ENCODE results near the gene SCNN1A. TPM values are rescaled to one million over a fixed set of nuclear protein-coding genes. Genes with fewer than 3 reads are reported as not detected.

SCNN1A gene
- total and polyA plus RNA-seq, 2 of the 13 experiments (the other 11 are each of a cell fraction or from before 2014, with no cell fraction given), result 1.5 to 14.6 TPM

DNA sequence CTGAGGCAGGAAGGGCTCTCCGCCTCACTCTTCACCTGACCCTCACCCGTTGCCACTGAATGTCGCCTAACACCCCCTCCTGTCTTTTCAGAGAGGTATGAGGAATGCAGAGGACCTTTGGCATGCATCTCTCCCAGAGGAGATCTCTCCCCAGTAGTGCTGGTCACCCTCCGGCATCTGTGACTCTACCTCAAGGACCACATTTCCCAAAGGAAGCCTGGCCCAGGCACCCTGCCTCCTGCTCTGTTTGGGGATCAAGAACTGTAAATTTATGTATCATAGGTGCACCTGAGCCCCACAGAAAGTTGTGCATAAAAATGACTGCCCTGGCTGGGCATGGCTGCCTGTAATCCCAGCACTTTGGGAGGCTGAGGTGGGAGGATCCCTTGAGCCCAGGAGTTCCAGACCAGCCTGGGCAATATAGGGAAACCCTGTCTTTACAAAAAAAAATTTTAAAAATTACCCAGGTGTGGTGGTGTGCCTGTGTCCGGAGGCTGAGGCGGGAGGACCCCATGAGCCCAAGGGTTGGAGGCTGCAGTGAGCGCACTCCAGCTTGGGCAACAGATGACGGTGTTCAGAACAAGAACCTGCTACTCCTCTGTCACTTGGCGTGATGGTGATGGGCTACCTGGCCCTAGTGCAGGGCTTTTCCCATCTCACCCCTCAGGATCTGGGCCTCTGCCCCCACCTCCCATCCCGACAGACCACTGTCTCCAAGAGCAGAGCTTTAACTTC, 47.2 kb downstream of the SCNN1A start:
- no peaks in the 10 kb centered on the region for H4K20me1 ChIP-seq (ENCODE audit: insufficient read depth, low read length)
- ChIA-PET CTCF (ENCODE audit: low intra/inter-chr PET ratio, low total read pairs) (no interaction called here), POLR2A (interaction anchor here (0.7 to 4.2 kb wide), 7 partner anchors 8 to 56 kb away, joined by 3 to 82 read pairs (median 7); partner anchors contain the start of genes LTBR and SCNN1A)
- peaks cover 19 to 39% of the 10 kb centered on the region in 2 experiments; a peak in 4 of 5 replicates for H3K36me3 ChIP-seq (replicated peaks in 1 of 2; ENCODE audit: control insufficient read depth in 1 of 2, insufficient read depth in 2 of 2, low read length in 2 of 2)
- no peaks in the 10 kb centered on the region for H3K27me3 ChIP-seq (ENCODE audit: control insufficient read depth in 1 of 2, insufficient read depth in 2 of 2, low read length in 2 of 2)
- ATAC-seq (no peak), FAIRE-seq (no peak), DNase-seq (ENCODE audit: low spot score) (no peak)
- 91% methylated on average over 9 of the region's 10 CpGs for WGBS (ENCODE audit: low lambda C conversion rate)
- TF ChIP-seq RBM22 (optimal IDR thresholded peaks at IDR 0.05; ENCODE audit: low read length) (peak; percentile 6), ZKSCAN8 (CRISPR knock-in tag; IDR thresholded peaks at IDR 0.05; ENCODE audit: borderline replicate concordance) (no peak)
- TF ChIP-seq, protein P1, sequence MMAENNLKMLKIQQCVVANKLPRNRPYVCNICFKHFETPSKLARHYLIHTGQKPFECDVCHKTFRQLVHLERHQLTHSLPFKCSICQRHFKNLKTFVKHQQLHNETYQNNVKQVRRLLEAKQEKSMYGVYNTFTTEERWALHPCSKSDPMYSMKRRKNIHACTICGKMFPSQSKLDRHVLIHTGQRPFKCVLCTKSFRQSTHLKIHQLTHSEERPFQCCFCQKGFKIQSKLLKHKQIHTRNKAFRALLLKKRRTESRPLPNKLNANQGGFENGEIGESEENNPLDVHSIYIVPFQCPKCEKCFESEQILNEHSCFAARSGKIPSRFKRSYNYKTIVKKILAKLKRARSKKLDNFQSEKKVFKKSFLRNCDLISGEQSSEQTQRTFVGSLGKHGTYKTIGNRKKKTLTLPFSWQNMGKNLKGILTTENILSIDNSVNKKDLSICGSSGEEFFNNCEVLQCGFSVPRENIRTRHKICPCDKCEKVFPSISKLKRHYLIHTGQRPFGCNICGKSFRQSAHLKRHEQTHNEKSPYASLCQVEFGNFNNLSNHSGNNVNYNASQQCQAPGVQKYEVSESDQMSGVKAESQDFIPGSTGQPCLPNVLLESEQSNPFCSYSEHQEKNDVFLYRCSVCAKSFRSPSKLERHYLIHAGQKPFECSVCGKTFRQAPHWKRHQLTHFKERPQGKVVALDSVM (CRISPR knock-in tag; IDR thresholded peaks at IDR 0.05), result peak; percentile 60; the same call in 1 of the 2 replicates
- H2AFZ ChIP-seq (ENCODE audit: low read length), result no peak overlapping the region
- no TSS peak for BruUV-seq (replicated peaks)
- no peak overlapping the region for H3K4me2 ChIP-seq (ENCODE audit: low read depth, low read length)
- no peaks in the 10 kb centered on the region for H3K79me2 ChIP-seq (ENCODE audit: insufficient read depth, low read length)
- intact Hi-C loops (cut with micrococcal nuclease; ENCODE audit: unreplicated experiment), result no loop called here
- peaks cover 23% of the 10 kb centered on the region for H3K4me1 ChIP-seq (ENCODE audit: insufficient read depth, low read length)
- H3K27ac ChIP-seq (ENCODE audit: extremely low read length, insufficient read depth, low read length), result no peak overlapping the region
- in situ Hi-C loops (cut with HindIII; ENCODE audit: extremely low pct_ligation_motif_present, low pct_unique_long_range_greater_than_20kb), result no loop called here
- no peaks in the 10 kb centered on the region for H3K9me3 ChIP-seq (ENCODE audit: low read length)
- H3K4me3 ChIP-seq (replicated peaks in 1 of 3; ENCODE audit: insufficient read depth in 1 of 3, low read depth in 2 of 3, low read length in 3 of 3), result no peak overlapping the region
- H3K9ac ChIP-seq (ENCODE audit: insufficient read depth, low read depth, low read length), result no peak overlapping the region

All from HepG2 (cell line).